Esophagus (tissue), 2 donors: ENCODE measurements around the gene CCNI2. TPM values are rescaled to one million over a fixed set of nuclear protein-coding genes. Genes with fewer than 3 reads are reported as not detected.

Experiments
- H3K27ac ChIP-seq, 2 donors: one replicate each; pipeline ENCODE4 v1.5.1; 2013; ENCODE audit warnings: low read depth in 2 of 2, mild to moderate bottlenecking in 2 of 2, inconsistent platforms in 1 of 2, low read length in 1 of 2, moderate library complexity in 1 of 2
- H3K27me3 ChIP-seq, 2 donors: one replicate each; pipeline ENCODE4 v1.6.1; 2013; ENCODE audit warnings: low read length in 2 of 2, control low read depth in 1 of 2, mild to moderate bottlenecking in 1 of 2; ENCODE audit not compliant: insufficient read depth in 2 of 2, control insufficient read depth in 1 of 2
- H3K36me3 ChIP-seq, 2 donors: one replicate each; pipeline ENCODE4 v1.6.1; 2013; ENCODE audit warnings: low read length in 1 of 2; ENCODE audit not compliant: control insufficient read depth in 2 of 2, insufficient read depth in 2 of 2
- H3K4me1 ChIP-seq, 2 donors: one replicate each; pipeline ENCODE4 v1.6.1; 2013; ENCODE audit warnings: low read length in 1 of 2; ENCODE audit not compliant: control insufficient read depth in 2 of 2, insufficient read depth in 2 of 2
- H3K4me3 ChIP-seq, 2 donors: one replicate each; pipeline ENCODE4 v1.5.1; 2013; ENCODE audit warnings: low read length in 2 of 2, mild to moderate bottlenecking in 2 of 2, low read depth in 1 of 2, moderate library complexity in 1 of 2
- H3K9me3 ChIP-seq, 2 donors: one replicate each; pipeline ENCODE4 v1.6.1; 2013; ENCODE audit warnings: mild to moderate bottlenecking in 2 of 2, low read depth in 1 of 2, low read length in 1 of 2, moderate library complexity in 1 of 2; ENCODE audit not compliant: control insufficient read depth in 2 of 2, insufficient read depth in 1 of 2
- WGBS, 2 donors: extraction: QIAGEN DNeasy Blood & Tissue Kit; methylation state at CpG; one replicate each; pipeline ENCODE4 v1.1.7; 2013; 5-methylcytosine and 5-hydroxymethylcytosine counted together
- polyA plus RNA-seq, 2 donors: library from polyadenylated mRNA; stranded (reverse); fragments of 200-250 nt; gene quantifications; one replicate each; pipeline ENCODE4 v1.2.3, GENCODE V29; 2013
- donor health status: healthy with polysubstance abuse.
- donor health status: Bipolar disorder and iron deficiency.

CCNI2 gene
- polyA plus RNA-seq, 2 donors: 0.04 to 0.05 TPM

DNA sequence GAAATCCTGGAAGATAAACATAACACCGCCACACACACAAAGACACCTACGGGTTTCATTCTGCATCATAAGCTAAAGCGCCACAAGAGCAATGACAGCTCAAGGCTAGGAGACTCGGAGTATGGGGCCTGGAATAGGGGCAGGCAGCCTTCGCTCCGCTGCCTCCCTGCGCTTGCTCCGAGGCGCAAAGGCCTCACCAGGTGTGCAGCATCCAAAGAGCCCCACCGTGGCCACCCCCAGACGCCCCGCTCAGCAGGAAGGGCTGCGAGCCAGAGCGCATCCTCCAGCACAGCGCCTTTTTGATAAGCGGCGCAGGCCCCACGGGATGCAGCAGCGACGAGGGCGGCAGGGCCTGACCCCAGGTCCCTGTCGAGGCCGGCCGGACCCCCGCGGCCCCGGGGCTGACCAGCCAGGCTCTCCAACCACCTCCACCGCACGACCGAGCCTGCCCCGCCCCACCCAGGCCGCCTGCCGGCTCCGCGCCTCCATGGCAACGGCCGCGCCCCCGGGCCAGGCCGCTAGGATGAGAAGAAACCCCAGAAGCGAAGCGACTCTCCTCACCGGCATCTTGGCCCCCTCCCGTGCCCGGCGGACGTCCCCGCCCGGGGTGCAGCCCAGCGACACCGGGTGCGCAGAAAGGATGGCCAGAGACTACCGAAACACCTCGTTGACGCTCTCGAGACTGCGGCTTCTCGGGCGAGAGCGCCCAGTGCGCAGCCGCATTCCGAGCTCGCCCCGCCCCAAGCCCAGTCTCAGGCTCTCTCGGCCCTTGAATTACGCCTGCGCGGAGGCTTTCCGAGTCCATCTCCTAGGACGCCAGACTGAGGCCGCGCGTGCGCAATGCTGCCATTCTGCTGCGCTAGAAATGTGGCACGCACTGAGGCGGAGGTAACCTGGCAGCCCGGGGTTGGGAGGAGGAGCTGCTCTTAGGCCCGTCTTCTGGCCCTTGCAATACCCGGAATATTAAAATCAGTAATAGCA, 10.1 kb upstream of the CCNI2 start, which contains the start of gene KIF3A:
TSS of gene KIF3A (minus strand) at position 694 of the 981 bp plus-strand sequence. CDS start at position 567, 127 bp downstream.
- Histone ChIP-seq H3K36me3 (no peaks in the 10 kb centered on the region), H3K4me1 (no peaks in the 10 kb centered on the region), H3K9me3 (no peaks in the 10 kb centered on the region), H3K27me3 (no peaks in the 10 kb centered on the region), H3K27ac (peak within 1 kb of the TSS; percentile 75), H3K4me3 (peak within 1 kb of the TSS; percentile 83 to 91)
- WGBS, 2 donors: 1% methylated on average over 72 to 81 of the region's 81 CpGs

DNA sequence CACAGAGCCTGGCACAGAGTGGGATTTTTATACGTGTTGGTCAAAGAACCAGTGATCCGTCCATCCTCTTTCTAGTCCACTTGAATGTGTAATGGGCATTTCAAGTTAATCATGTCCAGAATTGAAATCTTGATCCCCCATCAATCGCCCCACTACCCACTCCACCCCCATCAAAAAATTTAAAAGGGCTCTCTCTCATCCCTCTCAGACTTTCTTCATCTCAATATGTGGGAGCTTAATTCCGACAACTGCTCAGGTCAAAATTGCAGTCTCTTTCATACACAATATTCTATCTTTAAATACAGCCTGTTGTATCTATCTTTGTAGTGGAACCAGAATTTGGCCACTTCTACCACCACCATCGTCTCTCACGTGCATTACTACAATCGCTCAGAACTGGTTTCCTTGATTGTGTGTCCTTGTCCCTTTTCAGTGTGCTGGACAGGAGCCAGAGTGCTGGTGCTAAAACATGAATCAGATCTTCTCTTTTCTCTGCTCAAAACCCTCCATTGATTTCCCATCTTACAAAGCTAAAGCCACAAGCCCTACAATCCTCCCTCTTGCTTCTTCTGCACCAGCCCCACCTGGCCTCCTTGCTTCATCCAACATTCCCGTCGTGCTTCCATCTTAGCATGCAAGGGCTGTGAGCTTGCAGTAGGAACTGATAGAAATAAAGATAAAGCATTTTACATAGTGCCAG, 9.1 kb upstream of the CCNI2 start:
- H3K36me3 ChIP-seq: no peaks in the 10 kb centered on the region
- 68 to 78% methylated on average over 9 of the region's 9 CpGs for WGBS, 2 donors
- H3K27ac ChIP-seq: no peak overlapping the region
- no peaks in the 10 kb centered on the region for H3K9me3 ChIP-seq
- no peaks in the 10 kb centered on the region for H3K27me3 ChIP-seq
- H3K4me3 ChIP-seq: peak overlapping the region in 1 of 2 donors; percentile 83
- no peaks in the 10 kb centered on the region for H3K4me1 ChIP-seq

DNA sequence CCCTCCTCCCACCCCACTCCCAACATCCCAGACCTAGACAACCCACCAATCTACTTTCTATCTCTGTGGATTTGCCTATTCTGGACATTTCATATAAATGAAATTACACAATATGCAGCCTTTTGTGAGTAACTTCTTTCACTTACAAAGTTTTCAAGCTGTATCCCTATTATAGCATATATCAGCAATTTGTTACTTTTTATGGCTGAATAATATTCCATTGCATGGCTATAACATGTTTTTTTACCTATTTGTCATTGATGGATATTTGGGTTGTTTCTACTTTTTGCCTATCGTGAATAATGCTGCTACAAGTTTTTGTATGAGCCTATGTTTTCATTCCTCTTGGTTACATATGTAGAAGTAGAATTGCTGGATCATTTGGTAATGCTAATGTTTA, 8.0 kb upstream of the CCNI2 start:
- Histone ChIP-seq H3K36me3 (no peaks in the 10 kb centered on the region), H3K4me3 (no peak overlapping the region), H3K9me3 (no peaks in the 10 kb centered on the region), H3K27ac (no peak overlapping the region), H3K4me1 (no peaks in the 10 kb centered on the region), H3K27me3 (no peaks in the 10 kb centered on the region)
- WGBS, 2 donors: 74 to 81% methylated on average over 1 of the region's 1 CpG

DNA sequence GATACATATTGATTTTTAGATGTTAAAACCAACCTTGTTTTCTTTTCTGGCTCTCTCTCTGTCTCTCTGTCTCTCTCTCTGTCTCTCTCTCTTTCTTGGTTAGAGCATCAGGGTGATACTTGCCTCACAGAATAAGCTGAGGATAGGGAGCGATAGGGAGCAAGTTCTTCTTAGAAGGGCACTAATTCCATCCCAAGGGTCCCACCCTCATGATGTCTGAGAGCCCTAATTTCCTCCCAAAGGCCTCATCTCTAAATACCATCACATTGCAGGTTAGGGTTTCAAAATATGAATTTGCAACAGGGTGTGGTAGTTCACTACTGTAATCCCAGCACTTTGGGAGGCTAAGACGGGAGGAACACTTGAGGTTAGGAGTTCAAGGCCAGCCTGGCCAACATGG, 5.1 kb upstream of the CCNI2 start:
- Histone ChIP-seq H3K4me1 (peaks cover 0 to 4% of the 10 kb centered on the region in 2 donors), H3K27ac (no peak overlapping the region), H3K9me3 (no peaks in the 10 kb centered on the region), H3K4me3 (no peak overlapping the region), H3K27me3 (peaks cover 0 to 3% of the 10 kb centered on the region in 2 donors), H3K36me3 (no peaks in the 10 kb centered on the region)
- 86 to 94% methylated on average over 2 of the region's 2 CpGs for WGBS, 2 donors

DNA sequence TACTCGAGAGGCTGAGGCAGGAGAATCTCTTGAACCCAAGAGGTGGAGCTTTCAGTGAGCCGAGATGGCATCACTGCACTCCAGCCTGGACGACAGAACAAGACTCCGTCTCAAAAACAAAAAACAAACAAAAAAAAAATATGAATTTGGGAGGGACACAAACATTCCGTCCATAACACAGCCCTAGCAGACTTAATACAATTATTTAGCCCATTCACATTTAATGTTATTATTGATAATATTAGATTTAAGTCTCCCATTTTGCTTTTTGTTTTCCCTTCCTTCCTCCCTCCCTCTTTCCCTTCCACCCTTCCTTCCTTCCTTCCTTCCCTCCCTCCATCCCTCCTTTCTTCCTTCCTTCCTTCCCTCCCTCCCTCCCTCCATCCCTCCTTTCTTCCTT, 4.6 kb upstream of the CCNI2 start:
- no peaks in the 10 kb centered on the region for H3K36me3 ChIP-seq
- H3K4me1 ChIP-seq: peaks cover 0 to 7% of the 10 kb centered on the region in 2 donors
- H3K27ac ChIP-seq: no peak overlapping the region
- no peaks in the 10 kb centered on the region for H3K9me3 ChIP-seq
- WGBS, 2 donors: 89 to 93% methylated on average over 5 of the region's 5 CpGs
- H3K4me3 ChIP-seq: no peak overlapping the region
- H3K27me3 ChIP-seq: peaks cover 0 to 3% of the 10 kb centered on the region in 2 donors

DNA sequence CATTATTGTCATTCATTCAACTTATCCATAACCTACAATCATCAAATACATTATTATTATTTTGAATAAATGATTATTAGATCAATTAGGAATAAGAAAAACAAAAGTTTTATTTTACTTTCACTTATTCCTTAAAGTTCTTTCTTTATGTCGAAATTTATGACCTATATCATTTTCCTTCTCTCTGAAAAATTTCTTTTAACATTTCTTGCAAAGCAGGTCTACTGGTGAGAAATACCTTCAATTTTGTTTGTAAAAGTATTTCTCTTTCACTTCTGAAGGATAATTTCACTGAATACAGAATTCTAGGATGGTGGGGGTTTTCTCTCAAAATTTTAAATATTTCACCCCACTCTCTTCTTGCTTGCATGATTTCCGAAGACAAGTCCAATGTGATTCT, 2.6 kb upstream of the CCNI2 start:
- no peaks in the 10 kb centered on the region for H3K9me3 ChIP-seq
- H3K27me3 ChIP-seq: peaks cover 0 to 3% of the 10 kb centered on the region in 2 donors
- H3K27ac ChIP-seq: no peak overlapping the region
- H3K4me3 ChIP-seq: no peak overlapping the region
- H3K4me1 ChIP-seq: peaks cover 0 to 7% of the 10 kb centered on the region in 2 donors
- WGBS, 2 donors: 70 to 78% methylated on average over 2 of the region's 2 CpGs
- H3K36me3 ChIP-seq: no peaks in the 10 kb centered on the region

DNA sequence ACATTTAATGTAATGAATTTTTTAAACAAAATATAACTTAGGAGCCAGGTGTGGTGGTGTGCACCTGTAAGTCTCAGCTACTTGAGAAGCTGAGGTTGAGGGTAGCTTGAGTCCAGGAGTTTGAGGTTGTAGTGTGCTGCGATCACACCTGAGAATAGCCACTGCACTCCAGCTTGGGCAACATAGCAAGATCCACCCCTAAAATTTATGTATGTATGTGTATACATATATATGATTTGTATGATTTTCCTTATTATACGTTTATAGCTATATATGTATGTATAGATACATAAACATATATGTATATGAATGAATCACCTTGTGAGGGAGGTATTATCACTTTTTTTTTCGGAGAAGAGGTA, 653 bp upstream of the CCNI2 start:
- peak overlapping the region in 1 of 2 donors; percentile 50 for H3K4me3 ChIP-seq
- H3K9me3 ChIP-seq: no peaks in the 10 kb centered on the region
- WGBS, 2 donors: 21 to 28% methylated on average over 3 of the region's 3 CpGs
- no peaks in the 10 kb centered on the region for H3K36me3 ChIP-seq
- H3K4me1 ChIP-seq: peaks cover 0 to 7% of the 10 kb centered on the region in 2 donors
- H3K27ac ChIP-seq: no peak overlapping the region
- peaks cover 0 to 3% of the 10 kb centered on the region in 2 donors for H3K27me3 ChIP-seq

DNA sequence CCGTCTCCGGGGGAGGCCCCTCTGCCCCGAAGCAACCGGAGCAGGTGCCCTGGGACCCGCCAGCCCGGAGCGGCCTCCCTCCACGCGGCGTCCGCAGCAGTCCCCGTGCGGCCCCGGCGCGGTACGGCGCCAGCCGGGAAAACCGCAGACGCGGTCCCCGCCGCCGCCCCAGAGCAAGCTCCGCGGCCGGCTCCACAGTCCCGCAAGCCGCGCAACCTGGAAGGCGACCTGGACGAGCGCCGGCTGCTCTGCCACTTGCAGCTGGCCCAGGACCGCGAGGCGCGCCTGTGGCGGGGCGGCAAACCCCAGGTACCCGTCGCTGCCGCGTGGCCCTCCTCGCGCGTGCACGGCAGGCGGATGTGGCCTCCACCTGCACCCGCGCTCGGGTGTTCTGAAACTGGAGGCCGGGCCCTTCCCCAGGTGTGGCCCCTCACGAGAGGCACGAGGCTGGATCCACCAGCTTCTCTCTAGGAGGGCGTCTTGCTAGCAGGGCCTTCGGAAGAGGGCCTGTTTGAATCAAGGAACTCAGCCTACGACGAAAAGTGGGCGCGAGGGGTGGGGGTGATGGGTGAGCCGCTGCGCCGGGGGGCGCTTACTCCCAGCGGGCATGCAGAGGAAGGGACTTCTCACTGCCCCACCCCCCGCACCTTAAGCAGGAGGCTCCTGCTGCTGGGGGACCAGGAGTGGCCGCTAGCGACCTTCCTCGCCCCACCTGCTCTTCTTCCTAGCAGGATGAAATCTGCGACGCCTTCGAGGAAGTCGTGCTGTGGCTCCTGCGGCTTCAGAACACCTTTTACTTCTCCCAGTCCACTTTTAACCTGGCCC, 602 bp downstream of the CCNI2 start:
- Histone ChIP-seq H3K36me3 (no peaks in the 10 kb centered on the region), H3K9me3 (no peaks in the 10 kb centered on the region), H3K27me3 (peaks cover 0 to 3% of the 10 kb centered on the region in 2 donors), H3K27ac (peak overlapping the region in 1 of 2 donors; percentile 56), H3K4me3 (peak overlapping the region; percentile 30 to 50), H3K4me1 (peaks cover 0 to 7% of the 10 kb centered on the region in 2 donors)
- WGBS, 2 donors: 39 to 42% methylated on average over 61 to 76 of the region's 76 CpGs

DNA sequence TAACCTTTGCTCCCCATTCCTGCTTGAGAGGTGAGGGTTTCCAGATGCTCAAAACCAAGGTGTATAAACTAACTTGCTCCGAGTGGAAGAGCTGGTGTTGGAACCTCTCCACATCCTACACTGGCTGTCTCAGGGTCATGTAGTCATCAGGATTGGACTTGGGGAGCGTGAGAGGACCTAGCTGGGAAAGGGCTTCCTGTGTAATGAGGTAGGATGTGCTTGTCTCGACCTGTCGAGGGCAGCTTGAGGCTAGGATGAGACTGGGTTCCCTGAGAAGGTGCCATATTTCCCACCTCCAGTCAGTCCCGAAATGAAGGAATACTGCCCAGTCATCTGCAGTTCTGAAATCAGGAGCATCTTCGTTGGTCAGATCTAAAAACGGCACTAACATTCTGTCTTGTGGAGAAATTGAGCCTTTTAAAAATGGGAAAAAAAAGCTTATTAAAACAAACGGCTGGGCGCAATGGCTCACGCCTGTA, 1.3 kb downstream of the CCNI2 start:
- no peak overlapping the region for H3K4me3 ChIP-seq
- H3K36me3 ChIP-seq: no peaks in the 10 kb centered on the region
- no peaks in the 10 kb centered on the region for H3K9me3 ChIP-seq
- H3K27ac ChIP-seq: no peak overlapping the region
- 85 to 86% methylated on average over 10 of the region's 10 CpGs for WGBS, 2 donors
- peaks cover 0 to 7% of the 10 kb centered on the region in 2 donors for H3K4me1 ChIP-seq
- H3K27me3 ChIP-seq: peaks cover 0 to 3% of the 10 kb centered on the region in 2 donors
